Breast epithelium (tissue), 4 donors: Measurements from ENCODE around the gene DNHD1. TPM values are rescaled to one million over a fixed set of nuclear protein-coding genes. Genes with fewer than 3 reads are reported as not detected.

Experiments used
- DNase-seq, 2 donors: peaks; one replicate each; pipeline ENCODE4 v3.0.0-alpha.2; 2019; ENCODE audit warnings: low spot score in 2 of 2
- H3K27ac ChIP-seq, 2 donors: fragments of 200-600 bp; sonication (generic) in 1 of 2; one replicate each; pipeline ENCODE4 v1.5.1; 2016 to 2019; ENCODE audit warnings: mild to moderate bottlenecking in 1 of 2
- H3K27me3 ChIP-seq, 2 donors: fragments of 200-600 bp; sonication (generic) in 1 of 2; one replicate each; pipeline versions ENCODE4 v1.5.1 to v1.6.0; 2017 to 2019; ENCODE audit warnings: control low read depth in 1 of 2, mild to moderate bottlenecking in 1 of 2
- H3K36me3 ChIP-seq: fragments of 200-600 bp; one replicate; pipeline ENCODE4 v1.5.1; 2019
- H3K4me1 ChIP-seq, 2 donors: fragments of 200-600 bp; sonication (generic); one replicate each; pipeline ENCODE4 v1.5.1; 2016 to 2019; ENCODE audit warnings: control low read depth in 1 of 2
- H3K4me3 ChIP-seq, 3 donors: fragments of 200-600 bp; sonication (generic); 1 replicate in 2 of 3; 2 replicates in 1 of 3; pipeline ENCODE4 v1.5.1; 2016 to 2019; ENCODE audit warnings: mild to moderate bottlenecking in 3 of 3, moderate library complexity in 2 of 3
- H3K9me3 ChIP-seq, 2 donors: fragments of 200-600 bp; sonication (generic) in 1 of 2; one replicate each; pipeline ENCODE4 v1.5.1; 2016 to 2019; ENCODE audit warnings: control low read depth in 1 of 2
- POLR2A ChIP-seq: fragments of 450-650 bp; IDR thresholded peaks from one replicate; pipeline ENCODE4 v1.6.1; 2016; ENCODE audit warnings: antibody characterized with exemption, mild to moderate bottlenecking, moderate library complexity
- POLR2AphosphoS5 ChIP-seq, 3 donors: sonication (generic); formaldehyde crosslinking; IDR thresholded peaks; one replicate each; pipeline ENCODE4 v1.6.1; 2017; ENCODE audit warnings: antibody characterized with exemption in 3 of 3
- intact Hi-C: fragments of 100-400 bp; cut with DNase I; formaldehyde crosslinking; loops from one replicate; pipeline ENCODE4 v1.15.1; 2023; ENCODE audit warnings: low total_unique reads
- total RNA-seq, 3 donors: library from RNA; depleted of rRNA; stranded (reverse); fragments of >200 nt; gene quantifications; one replicate each; pipeline ENCODE4 v1.1.0, GENCODE V29; 2016
- TF ChIP-seq, protein P1 (sequence below), 3 donors: fragments of 450-650 bp; IDR thresholded peaks; one replicate each; pipeline ENCODE4 v1.5.1; 2016 to 2017; ENCODE audit warnings: antibody characterized with exemption in 3 of 3, mild to moderate bottlenecking in 3 of 3, moderate library complexity in 3 of 3

Gene DNHD1
- total RNA-seq, 3 donors from 2014 or later = 12.3 to 21.6 (median 14.9) TPM

DNA sequence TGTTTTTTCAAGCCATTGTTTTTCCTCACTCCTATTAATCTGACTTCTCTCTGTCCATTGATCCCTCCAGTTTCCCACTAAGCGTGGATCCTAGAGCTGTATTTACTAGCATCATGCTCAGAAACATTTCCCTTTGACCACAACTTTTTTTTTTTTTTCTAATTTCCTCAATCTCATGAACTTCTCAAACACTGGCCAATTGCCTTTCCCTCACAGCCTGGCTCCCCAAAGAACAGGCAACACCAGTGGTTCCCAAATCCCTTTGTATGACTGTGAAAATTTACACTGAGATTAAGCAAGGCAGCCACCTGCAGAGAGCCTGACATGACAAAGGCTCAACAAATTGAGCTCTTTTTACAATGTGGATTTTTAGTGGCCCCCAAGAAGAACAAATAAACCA, 123.6 kb downstream of the DNHD1 start:
- TF ChIP-seq POLR2AphosphoS5 (IDR thresholded peaks at IDR 0.05) (no peak), POLR2A (no peak)
- TF ChIP-seq, protein P1, sequence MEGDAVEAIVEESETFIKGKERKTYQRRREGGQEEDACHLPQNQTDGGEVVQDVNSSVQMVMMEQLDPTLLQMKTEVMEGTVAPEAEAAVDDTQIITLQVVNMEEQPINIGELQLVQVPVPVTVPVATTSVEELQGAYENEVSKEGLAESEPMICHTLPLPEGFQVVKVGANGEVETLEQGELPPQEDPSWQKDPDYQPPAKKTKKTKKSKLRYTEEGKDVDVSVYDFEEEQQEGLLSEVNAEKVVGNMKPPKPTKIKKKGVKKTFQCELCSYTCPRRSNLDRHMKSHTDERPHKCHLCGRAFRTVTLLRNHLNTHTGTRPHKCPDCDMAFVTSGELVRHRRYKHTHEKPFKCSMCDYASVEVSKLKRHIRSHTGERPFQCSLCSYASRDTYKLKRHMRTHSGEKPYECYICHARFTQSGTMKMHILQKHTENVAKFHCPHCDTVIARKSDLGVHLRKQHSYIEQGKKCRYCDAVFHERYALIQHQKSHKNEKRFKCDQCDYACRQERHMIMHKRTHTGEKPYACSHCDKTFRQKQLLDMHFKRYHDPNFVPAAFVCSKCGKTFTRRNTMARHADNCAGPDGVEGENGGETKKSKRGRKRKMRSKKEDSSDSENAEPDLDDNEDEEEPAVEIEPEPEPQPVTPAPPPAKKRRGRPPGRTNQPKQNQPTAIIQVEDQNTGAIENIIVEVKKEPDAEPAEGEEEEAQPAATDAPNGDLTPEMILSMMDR (IDR thresholded peaks at IDR 0.05) = no peak
- no peak overlapping the region for H3K4me3 ChIP-seq
- no peaks in the 10 kb centered on the region for H3K4me1 ChIP-seq
- no peaks in the 10 kb centered on the region for H3K36me3 ChIP-seq
- no peak for DNase-seq
- no peaks in the 10 kb centered on the region for H3K9me3 ChIP-seq
- no peak overlapping the region for H3K27ac ChIP-seq
- intact Hi-C loops = no loop called here
- no peaks in the 10 kb centered on the region for H3K27me3 ChIP-seq

Other genes starting within 250 kb of the DNHD1 start
- not detected for gene CCKBR, start 237.4 kb upstream of the DNHD1 start, total RNA-seq
- gene CAVIN3, start 176.8 kb upstream of the DNHD1 start, total RNA-seq = 100 to 1,000 TPM in 1 of 3 donors, 10 to 100 TPM in 2; 53.1 to 130 (median 78.3) TPM
- gene SMPD1, start 106.8 kb upstream of the DNHD1 start, total RNA-seq = 10 to 100 TPM; 15.7 to 30.4 (median 17.3) TPM
- gene APBB1, start 78.2 kb upstream of the DNHD1 start, total RNA-seq = 10 to 100 TPM; 25.6 to 40.0 (median 36.3) TPM
- gene HPX, start 56.3 kb upstream of the DNHD1 start, total RNA-seq = 10 to 100 TPM in 2 of 3 donors, under 1 TPM in 1; 0.96 to 25.2 (median 12.9) TPM
- gene TRIM3, start 23.3 kb upstream of the DNHD1 start, total RNA-seq = 10 to 100 TPM; 21.6 to 43.9 (median 32.6) TPM
- gene ARFIP2, start 15.9 kb upstream of the DNHD1 start, total RNA-seq = 100 to 1,000 TPM in 2 of 3 donors, 10 to 100 TPM in 1; 40.0 to 129 (median 121) TPM
- gene TIMM10B, start 15.8 kb upstream of the DNHD1 start, total RNA-seq = 10 to 100 TPM; 30.7 to 49.2 (median 39.3) TPM
- 10 to 100 TPM in 2 of 3 donors, 1 to 10 TPM in 1; 8.8 to 22.2 (median 20.3) TPM for gene RRP8, start 106.3 kb downstream of the DNHD1 start, total RNA-seq
- gene ILK, start 106.5 kb downstream of the DNHD1 start, total RNA-seq = 100 to 1,000 TPM; 113 to 118 (median 113) TPM
- 10 to 100 TPM; 45.4 to 82.6 (median 54.7) TPM for gene TAF10, start 114.9 kb downstream of the DNHD1 start, total RNA-seq
- 10 to 100 TPM; 27.2 to 71.4 (median 38.2) TPM for gene TPP1, start 122.1 kb downstream of the DNHD1 start, total RNA-seq
- gene DCHS1, start 158.5 kb downstream of the DNHD1 start, total RNA-seq = 10 to 100 TPM in 2 of 3 donors, 1 to 10 TPM in 1; 7.2 to 18.0 (median 13.8) TPM
- gene MRPL17, start 186.1 kb downstream of the DNHD1 start, total RNA-seq = 10 to 100 TPM; 16.8 to 25.2 (median 18.9) TPM